Endothelial cell of umbilical vein (primary cell): ENCODE measurements around the gene ST6GAL2. TPM values are rescaled to one million over a fixed set of nuclear protein-coding genes. Genes with fewer than 3 reads are reported as not detected.

ENCODE experiments used
- BruUV-seq: library from RNA; stranded (reverse); fragments of 400-500 nt; replicated peaks from 2 replicates; lab custom pipeline; 2021; lab: Mats Ljungman, UMichigan
- CTCF ChIA-PET: fragments of 300-600, 350-600 bp; sonication (Branson Sonifier 250); formaldehyde crosslinking; loops from one replicate; lab custom pipeline; 2021; ENCODE audit warnings: antibody characterized with exemption, inconsistent platforms; lab: Charles Lee
- POLR2A ChIA-PET: fragments of 300-600, 350-600 bp; sonication (Branson Sonifier 250); formaldehyde crosslinking; loops from one replicate; lab custom pipeline; 2021; ENCODE audit warnings: antibody characterized with exemption, inconsistent platforms; lab: Charles Lee
- DNase-seq: peaks from one replicate; pipeline ENCODE4 v3.0.0-alpha.2; 2011; ENCODE audit warnings: low read depth, low spot score
- FAIRE-seq: peaks from 2 replicates; lab custom pipeline; 2011; peaks lifted over from hg19 to GRCh38; lab: Jason Lieb, UNC
- H2AFZ ChIP-seq: 2 replicates; pipeline ENCODE4 v1.6.0; 2012; ENCODE audit warnings: low read depth, low read length, control low read depth, inconsistent platforms
- H3K27ac ChIP-seq: 2 replicates; pipeline ENCODE4 v1.5.1; 2011; ENCODE audit warnings: low read depth, mild to moderate bottlenecking, control low read depth, low read length, moderate library complexity; ENCODE audit not compliant: insufficient read depth
- H3K27me3 ChIP-seq, 2 experiments: 2 replicates each; pipeline versions ENCODE4 v1.6.0 to v1.6.1; 2011; ENCODE audit warnings: low read length in 2 of 2, mixed read lengths in 1 of 2; ENCODE audit not compliant: control insufficient read depth in 2 of 2, insufficient read depth in 2 of 2
- H3K36me3 ChIP-seq, 2 experiments: 2 replicates in 1 of 2; 3 replicates in 1 of 2; pipeline ENCODE4 v1.5.1; 2011; ENCODE audit warnings: low read length in 2 of 2, mild to moderate bottlenecking in 1 of 2, moderate library complexity in 1 of 2; ENCODE audit not compliant: control insufficient read depth in 2 of 2, insufficient read depth in 2 of 2; ENCODE audit errors: extremely low read depth in 1 of 2
- H3K4me1 ChIP-seq: 3 replicates; pipeline ENCODE4 v1.5.1; 2011; ENCODE audit warnings: mild to moderate bottlenecking, low read length; ENCODE audit not compliant: control insufficient read depth, insufficient read depth; ENCODE audit errors: extremely low read depth
- H3K4me2 ChIP-seq: 2 replicates; pipeline ENCODE4 v1.6.1; 2011; ENCODE audit warnings: low read length, control low read depth, mixed read lengths; ENCODE audit not compliant: insufficient read depth
- H3K4me3 ChIP-seq, 3 experiments: fragments of 200-600 bp in 1 of 3; sonication (generic), shearing (Covaris generic) in 1 of 3; replicated peaks in 1 of 3; 2 replicates each; pipeline ENCODE4 v1.5.1; 2011 to 2016; ENCODE audit warnings: control low read depth in 3 of 3, low read length in 3 of 3, mild to moderate bottlenecking in 2 of 3, inconsistent platforms in 1 of 3, low read depth in 1 of 3, moderate library complexity in 1 of 3; ENCODE audit not compliant: insufficient read depth in 1 of 3
- H3K79me2 ChIP-seq: 2 replicates; pipeline ENCODE4 v1.6.0; 2012; ENCODE audit warnings: low read length, inconsistent platforms; ENCODE audit not compliant: control insufficient read depth, insufficient read depth
- H3K9ac ChIP-seq: replicated peaks from 2 replicates; pipeline ENCODE3; 2011; ENCODE audit warnings: low read length, control low read depth; ENCODE audit not compliant: insufficient read depth; ENCODE audit errors: extremely low read depth
- H3K9me1 ChIP-seq: replicated peaks from 3 replicates; pipeline ENCODE4 v1.6.0; 2011; ENCODE audit warnings: mild to moderate bottlenecking, low read length; ENCODE audit not compliant: control insufficient read depth, insufficient read depth; ENCODE audit errors: extremely low read depth
- H3K9me3 ChIP-seq: replicated peaks from 2 replicates; pipeline ENCODE4 v1.5.1; 2012; ENCODE audit warnings: low read length, inconsistent platforms; ENCODE audit not compliant: control insufficient read depth, insufficient read depth
- H4K20me1 ChIP-seq: replicated peaks from 2 replicates; pipeline ENCODE3; 2011; ENCODE audit warnings: mild to moderate bottlenecking, low read length; ENCODE audit not compliant: control insufficient read depth, insufficient read depth; ENCODE audit errors: extremely low read depth
- CTCF ChIP-seq, 2 donors: IDR thresholded peaks; 1 replicate in 1 of 2; 2 replicates in 1 of 2; pipeline ENCODE4 v1.5.1; 2011; ENCODE audit warnings: low read length in 2 of 2, mild to moderate bottlenecking in 2 of 2, moderate library complexity in 2 of 2, control low read depth in 1 of 2, inconsistent platforms in 1 of 2, low read depth in 1 of 2; ENCODE audit not compliant: insufficient read depth in 1 of 2; ENCODE audit errors: extremely low read depth in 1 of 2
- EZH2 ChIP-seq: IDR thresholded peaks from 2 replicates; pipeline ENCODE4 v1.6.1; 2012; ENCODE audit warnings: borderline replicate concordance, low read depth, mild to moderate bottlenecking, moderate library complexity, low read length, inconsistent platforms; ENCODE audit not compliant: severe bottlenecking
- FOS ChIP-seq: IDR thresholded peaks from 2 replicates; pipeline ENCODE4 v1.6.1; 2011; ENCODE audit warnings: mild to moderate bottlenecking, low read length, moderate library complexity, borderline replicate concordance; ENCODE audit not compliant: insufficient read depth
- GATA2 ChIP-seq: IDR thresholded peaks from 2 replicates; pipeline ENCODE4 v1.7.0; 2011; ENCODE audit warnings: low read depth, mild to moderate bottlenecking, moderate library complexity, mixed read lengths, low read length; ENCODE audit not compliant: insufficient read length, insufficient read depth
- JUN ChIP-seq: IDR thresholded peaks from 2 replicates; pipeline ENCODE4 v1.6.1; 2011; ENCODE audit warnings: borderline replicate concordance, low read depth; ENCODE audit not compliant: insufficient read length, insufficient read depth
- MAX ChIP-seq: IDR thresholded peaks from 2 replicates; pipeline ENCODE4 v1.6.1; 2011; ENCODE audit not compliant: insufficient read depth, insufficient read length
- MYC ChIP-seq: IDR thresholded peaks from one replicate; pipeline ENCODE4 v1.6.1; 2011; ENCODE audit warnings: mild to moderate bottlenecking, low read depth, low read length
- POLR2A ChIP-seq: IDR thresholded peaks from 2 replicates; pipeline ENCODE4 v1.6.1; 2012; ENCODE audit warnings: low read depth, mild to moderate bottlenecking, control low read depth, low read length
- POLR2AphosphoS5 ChIP-seq: IDR thresholded peaks from 2 replicates; pipeline ENCODE4 v1.6.1; 2012; ENCODE audit warnings: low read depth, mild to moderate bottlenecking, control low read depth, low read length, moderate library complexity; ENCODE audit not compliant: insufficient read depth
- dilution Hi-C: fragments of 300-500 bp; cut with MboI; formaldehyde crosslinking; loops from one replicate; pipeline ENCODE4 v1.15.0; 2019; ENCODE audit warnings: low sequenced_read_pairs; ENCODE audit not compliant: extremely low pct_ligation_motif_present
- intact Hi-C: fragments of 100-400 bp; cut with micrococcal nuclease; formaldehyde crosslinking; loops from one replicate; pipeline ENCODE4 v1.10.0; 2022
- polyA plus RNA-seq, 4 experiments: library from polyadenylated mRNA; depleted of rRNA in 3 of 4; stranded (reverse) in 3 of 4; unstranded in 1 of 4; fragments of >200 nt; gene quantifications; 2 replicates each; pipeline versions ENCODE4 v1.2.1 to v1.2.3, GENCODE V29; 2011 to 2012; ENCODE audit warnings: missing spikeins in 1 of 4
- total RNA-seq: library from RNA; stranded (reverse); gene quantifications from 2 replicates; pipeline ENCODE4 v1.2.3, GENCODE V29; 2021

ST6GAL2 gene
- total and polyA plus RNA-seq, 2 donors (not counting 3 experiments of a cell fraction or from before 2014, with no cell fraction given): not detected

GRCh38 chr2:106805716-106806115 lies 80.3 kb downstream of the ST6GAL2 start:
- POLR2A ChIA-PET: no interaction called here
- peaks cover 10% of the 10 kb centered on the region for H3K9me3 ChIP-seq
- H3K9me1 ChIP-seq: no peaks in the 10 kb centered on the region
- no peak for TF ChIP-seq MAX
- no peak for TF ChIP-seq POLR2AphosphoS5
- TF ChIP-seq CTCF (IDR thresholded peaks at IDR 0.05; ENCODE audit: extremely low read depth in 1 of 2, insufficient read depth in 1 of 2, low read depth in 1 of 2, low read length in 2 of 2): no peak
- TF ChIP-seq FOS: no peak
- TF ChIP-seq MYC: no peak
- no peak for TF ChIP-seq JUN
- no peak for TF ChIP-seq GATA2
- TF ChIP-seq POLR2A: no peak
- no peak for TF ChIP-seq EZH2
- no TSS peak for BruUV-seq
- H3K79me2 ChIP-seq: no peaks in the 10 kb centered on the region
- H3K4me2 ChIP-seq: no peak overlapping the region
- H4K20me1 ChIP-seq: no peaks in the 10 kb centered on the region
- no peaks in the 10 kb centered on the region for H3K36me3 ChIP-seq
- H3K27me3 ChIP-seq: no peaks in the 10 kb centered on the region
- H2AFZ ChIP-seq: no peak overlapping the region
- no peak for FAIRE-seq
- H3K4me3 ChIP-seq: no peak overlapping the region
- intact Hi-C loops (no loop called here), dilution Hi-C loops (no loop called here)
- DNase-seq: no peak
- CTCF ChIA-PET: no interaction called here
- H3K9ac ChIP-seq: no peak overlapping the region
- H3K27ac ChIP-seq: no peak overlapping the region
- H3K4me1 ChIP-seq: no peaks in the 10 kb centered on the region
